Measurements from ENCODE around the gene ZNF222. TPM values are rescaled to one million over a fixed set of nuclear protein-coding genes. Genes with fewer than 3 reads are reported as not detected.
A peak's percentile ranks its signal among the peaks of the same experiment; 100 is the strongest.

Gene ZNF222
- total and polyA plus RNA-seq, 2 donors = 7.5 to 9.6 TPM

GRCh38 chr19:44002566-44003460, 22.4 kb upstream of the ZNF222 start, which contains the start of gene ZNF230:
TSS of gene ZNF230 (plus strand) at chr19:44002957. CDS start at chr19:44007079, 4,122 bp downstream.
- peak within 1 kb of the TSS; percentile 70 to 80 for H3K27ac ChIP-seq (ENCODE audit: low read depth in 1 of 2, low read length in 1 of 2)
- WGBS = under 1% methylated on average over 48 of the region's 48 CpGs
- H3K27me3 ChIP-seq (ENCODE audit: control insufficient read depth in 2 of 2, insufficient read depth in 1 of 2, low read length in 1 of 2) = no peaks in the 10 kb centered on the region
- H3K4me1 ChIP-seq (ENCODE audit: control insufficient read depth in 2 of 2, insufficient read depth in 2 of 2, low read length in 2 of 2) = peaks cover 10% of the 10 kb centered on the region in 2 donors
- H3K36me3 ChIP-seq (ENCODE audit: control insufficient read depth in 2 of 2, insufficient read depth in 2 of 2, low read length in 1 of 2) = peaks cover 8 to 11% of the 10 kb centered on the region in 2 donors
- peaks cover 4 to 13% of the 10 kb centered on the region in 2 donors for H3K9me3 ChIP-seq (ENCODE audit: control insufficient read depth in 2 of 2, insufficient read depth in 1 of 2, low read length in 1 of 2)
- DNase-seq (ENCODE audit: low read depth in 6 of 9, low spot score in 9 of 9) = peak; percentile 80 to 98 (median 93)
- H3K4me3 ChIP-seq (ENCODE audit: low read length in 2 of 2) = peak within 1 kb of the TSS; percentile 73 to 83

GRCh38 chr19:44003461-44004009, 21.6 kb upstream of the ZNF222 start:
- peaks cover 10% of the 10 kb centered on the region in 2 donors for H3K4me1 ChIP-seq (ENCODE audit: control insufficient read depth in 2 of 2, insufficient read depth in 2 of 2, low read length in 2 of 2)
- peak overlapping the region; percentile 73 to 83 for H3K4me3 ChIP-seq (ENCODE audit: low read length in 2 of 2)
- peaks cover 15 to 17% of the 10 kb centered on the region in 2 donors for H3K36me3 ChIP-seq (ENCODE audit: control insufficient read depth in 2 of 2, insufficient read depth in 2 of 2, low read length in 1 of 2)
- 4% methylated on average over 15 of the region's 15 CpGs for WGBS
- DNase-seq (ENCODE audit: low read depth in 6 of 9, low spot score in 9 of 9) = peak in 3 of 9 donors; percentile 9 to 35 (median 9)
- H3K27ac ChIP-seq (ENCODE audit: low read depth in 1 of 2, low read length in 1 of 2) = peak overlapping the region; percentile 25 to 80
- peaks cover 6 to 15% of the 10 kb centered on the region in 2 donors for H3K9me3 ChIP-seq (ENCODE audit: control insufficient read depth in 2 of 2, insufficient read depth in 1 of 2, low read length in 1 of 2)
- H3K27me3 ChIP-seq (ENCODE audit: control insufficient read depth in 2 of 2, insufficient read depth in 1 of 2, low read length in 1 of 2) = no peaks in the 10 kb centered on the region

- H3K27ac ChIP-seq (ENCODE audit: low read depth in 1 of 2, low read length in 1 of 2) = no peak overlapping the region
- H3K27me3 ChIP-seq (ENCODE audit: control insufficient read depth in 2 of 2, insufficient read depth in 1 of 2, low read length in 1 of 2) = no peaks in the 10 kb centered on the region
- DNase-seq (ENCODE audit: low read depth in 6 of 9, low spot score in 9 of 9) = no peak
- peaks cover 25 to 29% of the 10 kb centered on the region in 2 donors for H3K9me3 ChIP-seq (ENCODE audit: control insufficient read depth in 2 of 2, insufficient read depth in 1 of 2, low read length in 1 of 2)
- no peak overlapping the region for H3K4me3 ChIP-seq (ENCODE audit: low read length in 2 of 2)
- 96% methylated on average over 1 of the region's 1 CpG for WGBS
- peaks cover 10% of the 10 kb centered on the region in 2 donors for H3K4me1 ChIP-seq (ENCODE audit: control insufficient read depth in 2 of 2, insufficient read depth in 2 of 2, low read length in 2 of 2)
- H3K36me3 ChIP-seq (ENCODE audit: control insufficient read depth in 2 of 2, insufficient read depth in 2 of 2, low read length in 1 of 2) = peaks cover 37 to 39% of the 10 kb centered on the region in 2 donors
These were observed 19.2 kb upstream of the ZNF222 start for GRCh38 chr19:44005973-44006372.

GRCh38 chr19:44007473-44007872, 17.7 kb upstream of the ZNF222 start:
- 98% methylated on average over 6 of the region's 6 CpGs for WGBS
- peaks cover 29% of the 10 kb centered on the region in 2 donors for H3K9me3 ChIP-seq (ENCODE audit: control insufficient read depth in 2 of 2, insufficient read depth in 1 of 2, low read length in 1 of 2)

GRCh38 chr19:44010468-44010867, 14.7 kb upstream of the ZNF222 start:
- Histone ChIP-seq H3K36me3 (ENCODE audit: control insufficient read depth in 2 of 2, insufficient read depth in 2 of 2, low read length in 1 of 2) (peaks cover 42 to 46% of the 10 kb centered on the region in 2 donors), H3K9me3 (ENCODE audit: control insufficient read depth in 2 of 2, insufficient read depth in 1 of 2, low read length in 1 of 2) (peaks cover 27 to 29% of the 10 kb centered on the region in 2 donors), H3K27me3 (ENCODE audit: control insufficient read depth in 2 of 2, insufficient read depth in 1 of 2, low read length in 1 of 2) (no peaks in the 10 kb centered on the region), H3K4me1 (ENCODE audit: control insufficient read depth in 2 of 2, insufficient read depth in 2 of 2, low read length in 2 of 2) (no peaks in the 10 kb centered on the region), H3K4me3 (ENCODE audit: low read length in 2 of 2) (no peak overlapping the region), H3K27ac (ENCODE audit: low read depth in 1 of 2, low read length in 1 of 2) (no peak overlapping the region)
- DNase-seq (ENCODE audit: low read depth in 6 of 9, low spot score in 9 of 9) = no peak
- WGBS = 97% methylated on average over 5 of the region's 5 CpGs

More at GRCh38 chr19:44007473-44007872, 17.7 kb upstream of the ZNF222 start:
- Histone ChIP-seq H3K4me1 (ENCODE audit: control insufficient read depth in 2 of 2, insufficient read depth in 2 of 2, low read length in 2 of 2) (peaks cover 5 to 8% of the 10 kb centered on the region in 2 donors), H3K4me3 (ENCODE audit: low read length in 2 of 2) (no peak overlapping the region), H3K27ac (ENCODE audit: low read depth in 1 of 2, low read length in 1 of 2) (no peak overlapping the region), H3K27me3 (ENCODE audit: control insufficient read depth in 2 of 2, insufficient read depth in 1 of 2, low read length in 1 of 2) (no peaks in the 10 kb centered on the region), H3K36me3 (ENCODE audit: control insufficient read depth in 2 of 2, insufficient read depth in 2 of 2, low read length in 1 of 2) (peaks cover 42 to 46% of the 10 kb centered on the region in 2 donors)
- no peak for DNase-seq (ENCODE audit: low read depth in 6 of 9, low spot score in 9 of 9)

- H3K9me3 ChIP-seq (ENCODE audit: control insufficient read depth in 2 of 2, insufficient read depth in 1 of 2, low read length in 1 of 2) = no peaks in the 10 kb centered on the region
- no peak overlapping the region for H3K27ac ChIP-seq (ENCODE audit: low read depth in 1 of 2, low read length in 1 of 2)
- H3K36me3 ChIP-seq (ENCODE audit: control insufficient read depth in 2 of 2, insufficient read depth in 2 of 2, low read length in 1 of 2) = no peaks in the 10 kb centered on the region
- 65% methylated on average over 2 of the region's 2 CpGs for WGBS
- no peaks in the 10 kb centered on the region for H3K27me3 ChIP-seq (ENCODE audit: control insufficient read depth in 2 of 2, insufficient read depth in 1 of 2, low read length in 1 of 2)
- DNase-seq (ENCODE audit: low read depth in 6 of 9, low spot score in 9 of 9) = no peak
- H3K4me3 ChIP-seq (ENCODE audit: low read length in 2 of 2) = no peak overlapping the region
- no peaks in the 10 kb centered on the region for H3K4me1 ChIP-seq (ENCODE audit: control insufficient read depth in 2 of 2, insufficient read depth in 2 of 2, low read length in 2 of 2)
These were observed 5.7 kb upstream of the ZNF222 start for GRCh38 chr19:44019498-44019897.

- peaks cover 5 to 8% of the 10 kb centered on the region in 2 donors for H3K4me1 ChIP-seq (ENCODE audit: control insufficient read depth in 2 of 2, insufficient read depth in 2 of 2, low read length in 2 of 2)
- no peak overlapping the region for H3K27ac ChIP-seq (ENCODE audit: low read depth in 1 of 2, low read length in 1 of 2)
- H3K36me3 ChIP-seq (ENCODE audit: control insufficient read depth in 2 of 2, insufficient read depth in 2 of 2, low read length in 1 of 2) = no peaks in the 10 kb centered on the region
- DNase-seq (ENCODE audit: low read depth in 6 of 9, low spot score in 9 of 9) = no peak
- no peaks in the 10 kb centered on the region for H3K9me3 ChIP-seq (ENCODE audit: control insufficient read depth in 2 of 2, insufficient read depth in 1 of 2, low read length in 1 of 2)
- no peak overlapping the region for H3K4me3 ChIP-seq (ENCODE audit: low read length in 2 of 2)
- H3K27me3 ChIP-seq (ENCODE audit: control insufficient read depth in 2 of 2, insufficient read depth in 1 of 2, low read length in 1 of 2) = no peaks in the 10 kb centered on the region
These were observed 4.0 kb upstream of the ZNF222 start for GRCh38 chr19:44021221-44021620.

GRCh38 chr19:44024900-44025216, 321 bp upstream of the ZNF222 start:
- H3K9me3 ChIP-seq (ENCODE audit: control insufficient read depth in 2 of 2, insufficient read depth in 1 of 2, low read length in 1 of 2) = peaks cover 3 to 5% of the 10 kb centered on the region in 2 donors
- 51% methylated on average over 4 of the region's 4 CpGs for WGBS
- DNase-seq (ENCODE audit: low read depth in 6 of 9, low spot score in 9 of 9) = peak in 1 of 9 donors; percentile 10
- H3K27me3 ChIP-seq (ENCODE audit: control insufficient read depth in 2 of 2, insufficient read depth in 1 of 2, low read length in 1 of 2) = no peaks in the 10 kb centered on the region
- H3K36me3 ChIP-seq (ENCODE audit: control insufficient read depth in 2 of 2, insufficient read depth in 2 of 2, low read length in 1 of 2) = peaks cover 12 to 26% of the 10 kb centered on the region in 2 donors
- peak overlapping the region; percentile 70 to 77 for H3K4me3 ChIP-seq (ENCODE audit: low read length in 2 of 2)
- peaks cover 6 to 8% of the 10 kb centered on the region in 2 donors for H3K4me1 ChIP-seq (ENCODE audit: control insufficient read depth in 2 of 2, insufficient read depth in 2 of 2, low read length in 2 of 2)
- H3K27ac ChIP-seq (ENCODE audit: low read depth in 1 of 2, low read length in 1 of 2) = no peak overlapping the region

GRCh38 chr19:44026622-44027021, 1.4 kb downstream of the ZNF222 start:
- no peak overlapping the region for H3K27ac ChIP-seq (ENCODE audit: low read depth in 1 of 2, low read length in 1 of 2)
- peaks cover 15 to 33% of the 10 kb centered on the region in 2 donors for H3K36me3 ChIP-seq (ENCODE audit: control insufficient read depth in 2 of 2, insufficient read depth in 2 of 2, low read length in 1 of 2)
- no peak for DNase-seq (ENCODE audit: low read depth in 6 of 9, low spot score in 9 of 9)
- no peak overlapping the region for H3K4me3 ChIP-seq (ENCODE audit: low read length in 2 of 2)
- peaks cover 7 to 12% of the 10 kb centered on the region in 2 donors for H3K9me3 ChIP-seq (ENCODE audit: control insufficient read depth in 2 of 2, insufficient read depth in 1 of 2, low read length in 1 of 2)
- H3K27me3 ChIP-seq (ENCODE audit: control insufficient read depth in 2 of 2, insufficient read depth in 1 of 2, low read length in 1 of 2) = no peaks in the 10 kb centered on the region
- H3K4me1 ChIP-seq (ENCODE audit: control insufficient read depth in 2 of 2, insufficient read depth in 2 of 2, low read length in 2 of 2) = peaks cover 6 to 8% of the 10 kb centered on the region in 2 donors
- 99% methylated on average over 6 of the region's 6 CpGs for WGBS
